IMR-90 (cell line): Measurements from ENCODE around the gene CLPTM1L. TPM values are rescaled to one million over a fixed set of nuclear protein-coding genes. Genes with fewer than 3 reads are reported as not detected.

Experiments
- ATAC-seq: fragments of 200-7000 bp; cut with Tn5 transposase; 2 replicates; pipeline ENCODE4 v1.9.1; 2020; ENCODE audit warnings: low read depth, mild to moderate bottlenecking, moderate library complexity
- BruUV-seq: library from RNA; stranded (reverse); fragments of 400-500 nt; replicated peaks from 2 replicates; lab custom pipeline; 2021; lab: Mats Ljungman, UMichigan
- CTCF ChIA-PET: fragments of 300-600 bp; formaldehyde crosslinking; extraction: SDS; loops from one replicate; lab custom pipeline; 2021; ENCODE audit warnings: antibody characterized with exemption; lab: Yijun Ruan, JAX
- POLR2A ChIA-PET: fragments of 300-600 bp; sonication (Branson Sonifier 250); formaldehyde crosslinking; loops from one replicate; lab custom pipeline; 2022; ENCODE audit warnings: antibody characterized with exemption; ENCODE audit not compliant: unreplicated experiment; lab: Charles Lee
- DNase-seq: peaks from one replicate; pipeline ENCODE4 v3.0.0; 2013
- H2AFZ ChIP-seq: replicated peaks from 2 replicates; pipeline ENCODE3; 2013; ENCODE audit warnings: low read length, mild to moderate bottlenecking; ENCODE audit not compliant: poor library complexity
- H2AK5ac ChIP-seq: 2 replicates; pipeline ENCODE4 v1.6.1; 2013; ENCODE audit warnings: low read depth, low read length, inconsistent platforms
- H2AK9ac ChIP-seq: replicated peaks from 2 replicates; pipeline ENCODE3; 2013; ENCODE audit warnings: mild to moderate bottlenecking, low read depth, low read length, moderate library complexity; ENCODE audit not compliant: poor library complexity
- H2BK120ac ChIP-seq: 2 replicates; pipeline ENCODE4 v1.6.1; 2013; ENCODE audit warnings: low read depth, low read length, inconsistent platforms
- H2BK15ac ChIP-seq: 3 replicates; pipeline ENCODE4 v1.6.1; 2013; ENCODE audit warnings: low read depth, low read length, inconsistent platforms
- H2BK20ac ChIP-seq: 2 replicates; pipeline ENCODE4 v1.6.1; 2013; ENCODE audit warnings: low read depth, mild to moderate bottlenecking, inconsistent platforms, low read length, moderate library complexity
- H2BK5ac ChIP-seq: 2 replicates; pipeline ENCODE4 v1.6.1; 2013; ENCODE audit warnings: mild to moderate bottlenecking, low read depth, low read length, inconsistent platforms; ENCODE audit not compliant: poor library complexity, severe bottlenecking
- H3K14ac ChIP-seq: replicated peaks from 2 replicates; pipeline ENCODE4 v1.6.1; 2013; ENCODE audit warnings: low read depth, low read length, inconsistent platforms
- H3K18ac ChIP-seq: 2 replicates; pipeline ENCODE4 v1.6.1; 2013; ENCODE audit warnings: low read depth, low read length, control low read depth
- H3K23ac ChIP-seq: 2 replicates; pipeline ENCODE4 v1.6.1; 2013; ENCODE audit warnings: low read depth, low read length, inconsistent platforms
- H3K27ac ChIP-seq: 2 replicates; pipeline ENCODE4 v1.5.1; 2013; ENCODE audit warnings: mild to moderate bottlenecking, control low read depth, low read length; ENCODE audit not compliant: insufficient read depth
- H3K27me3 ChIP-seq: 2 replicates; pipeline ENCODE4 v1.6.1; 2013; ENCODE audit warnings: low read length; ENCODE audit not compliant: control insufficient read depth, insufficient read depth
- H3K36me3 ChIP-seq: 2 replicates; pipeline ENCODE4 v1.6.1; 2013; ENCODE audit warnings: low read length, mixed read lengths; ENCODE audit not compliant: control insufficient read depth, insufficient read depth
- H3K4ac ChIP-seq: 2 replicates; pipeline ENCODE4 v1.6.1; 2013; ENCODE audit warnings: low read depth, low read length, inconsistent platforms
- H3K4me1 ChIP-seq: 2 replicates; pipeline ENCODE4 v1.6.1; 2013; ENCODE audit warnings: low read length, mixed read lengths; ENCODE audit not compliant: control insufficient read depth, insufficient read depth
- H3K4me2 ChIP-seq: 2 replicates; pipeline ENCODE4 v1.6.1; 2013; ENCODE audit warnings: low read depth, mild to moderate bottlenecking, control low read depth, low read length, moderate library complexity
- H3K4me3 ChIP-seq: 2 replicates; pipeline ENCODE4 v1.5.1; 2013; ENCODE audit warnings: low read depth, mild to moderate bottlenecking, control low read depth, low read length, moderate library complexity; ENCODE audit not compliant: insufficient read depth
- H3K56ac ChIP-seq: 2 replicates; pipeline ENCODE4 v1.6.1; 2013; ENCODE audit warnings: low read length, inconsistent platforms; ENCODE audit not compliant: insufficient read depth; ENCODE audit errors: extremely low read depth
- H3K79me1 ChIP-seq, 2 experiments: 2 replicates each; pipeline ENCODE4 v1.6.1; 2013; ENCODE audit warnings: low read length in 2 of 2, inconsistent platforms in 1 of 2, low read depth in 1 of 2
- H3K9ac ChIP-seq: 2 replicates; pipeline ENCODE4 v1.6.1; 2013; ENCODE audit warnings: low read depth, low read length, control low read depth
- H3K9me1 ChIP-seq: 2 replicates; pipeline ENCODE4 v1.6.1; 2013; ENCODE audit warnings: low read length, inconsistent platforms; ENCODE audit not compliant: insufficient read depth
- H3K9me3 ChIP-seq: 2 replicates; pipeline ENCODE4 v1.6.1; 2013; ENCODE audit warnings: low read length; ENCODE audit not compliant: control insufficient read depth, insufficient read depth
- H4K20me1 ChIP-seq: 2 replicates; pipeline ENCODE4 v1.6.1; 2013; ENCODE audit warnings: low read length, inconsistent platforms; ENCODE audit not compliant: insufficient read depth
- H4K5ac ChIP-seq: 2 replicates; pipeline ENCODE4 v1.6.1; 2013; ENCODE audit warnings: mild to moderate bottlenecking, low read depth, low read length, control low read depth
- H4K8ac ChIP-seq, 2 experiments: 2 replicates each; pipeline ENCODE4 v1.6.1; 2013; ENCODE audit warnings: low read depth in 2 of 2, low read length in 2 of 2, control low read depth in 1 of 2, inconsistent platforms in 1 of 2
- H4K91ac ChIP-seq: 2 replicates; pipeline ENCODE4 v1.6.1; 2013; ENCODE audit warnings: low read depth, low read length, inconsistent platforms; ENCODE audit not compliant: insufficient read depth
- BHLHE40 ChIP-seq: fragments of 150-350 bp; IDR thresholded peaks from 2 replicates; pipeline ENCODE4 v1.6.1; 2016; ENCODE audit warnings: mild to moderate bottlenecking, low read depth, low read length
- CEBPB ChIP-seq: IDR thresholded peaks from 2 replicates; pipeline ENCODE4 v1.6.1; 2012; ENCODE audit warnings: low read depth, low read length, improper control_type of control experiment
- CHD1 ChIP-seq: IDR thresholded peaks from 2 replicates; pipeline ENCODE4 v1.6.1; 2012; ENCODE audit warnings: low read depth, low read length, improper control_type of control experiment
- FOS ChIP-seq: fragments of 150-350 bp; IDR thresholded peaks from 2 replicates; pipeline ENCODE4 v1.6.1; 2016; ENCODE audit warnings: low read depth, low read length
- MAFK ChIP-seq: IDR thresholded peaks from 2 replicates; pipeline ENCODE4 v1.6.1; 2012; ENCODE audit warnings: low read depth, low read length, improper control_type of control experiment
- MAZ ChIP-seq: IDR thresholded peaks from 2 replicates; pipeline ENCODE4 v1.6.1; 2012; ENCODE audit warnings: low read depth, mild to moderate bottlenecking, low read length, improper control_type of control experiment, moderate library complexity, borderline replicate concordance
- MXI1 ChIP-seq: IDR thresholded peaks from 2 replicates; pipeline ENCODE4 v1.6.1; 2012; ENCODE audit warnings: low read depth, mild to moderate bottlenecking, low read length, moderate library complexity, borderline replicate concordance
- POLR2A ChIP-seq: IDR thresholded peaks from 2 replicates; pipeline ENCODE4 v1.6.1; 2012; ENCODE audit warnings: mild to moderate bottlenecking, low read depth, low read length
- RAD21 ChIP-seq: IDR thresholded peaks from 2 replicates; pipeline ENCODE4 v1.6.1; 2012; ENCODE audit warnings: low read length, improper control_type of control experiment
- RFX5 ChIP-seq: IDR thresholded peaks from 2 replicates; pipeline ENCODE4 v1.8.0; 2012; ENCODE audit warnings: low read depth, mild to moderate bottlenecking, low read length, moderate library complexity
- SMC3 ChIP-seq: fragments of 150-350 bp; IDR thresholded peaks from 2 replicates; pipeline ENCODE4 v1.6.1; 2016; ENCODE audit warnings: low read depth, mild to moderate bottlenecking, antibody characterized with exemption, low read length, moderate library complexity
- WGBS, 2 experiments: methylation state at CpG; one replicate each; pipeline versions ENCODE4 v1.1.5 to v1.1.7; 2013; ENCODE audit warnings: missing lambda C conversion rate in 2 of 2; ENCODE audit not compliant: insufficient read length in 1 of 2; ENCODE audit errors: extremely low coverage in 2 of 2; 5-methylcytosine and 5-hydroxymethylcytosine counted together
- dilution Hi-C: fragments of 300-500 bp; cut with HindIII; formaldehyde crosslinking; loops from one replicate; pipeline ENCODE4 v1.14.3; 2018; ENCODE audit warnings: low sequenced_read_pairs; ENCODE audit not compliant: unreplicated experiment
- in situ Hi-C: fragments of 300-500 bp; cut with MboI; formaldehyde crosslinking; loops from 3 replicates; pipeline ENCODE4 v1.14.3; 2019; ENCODE audit warnings: low sequenced_read_pairs, inconsistent platforms, mixed read lengths
- intact Hi-C: fragments of 100-400 bp; cut with micrococcal nuclease; formaldehyde crosslinking; loops from 2 replicates; pipeline ENCODE4 v1.10.0; 2022
- polyA plus RNA-seq, 3 experiments: library from polyadenylated mRNA; depleted of rRNA; stranded (reverse); fragments of >200 nt; gene quantifications; 2 replicates each; pipeline ENCODE4 v1.2.3, GENCODE V29; 2012; ENCODE audit warnings: low replicate concordance in 1 of 3
- total RNA-seq: library from RNA; depleted of rRNA; stranded (reverse); fragments of >200 nt; gene quantifications from 2 replicates; pipeline ENCODE4 v1.2.3, GENCODE V29; 2012
- TF ChIP-seq, protein P1 (sequence below): fragments of 150-350 bp; IDR thresholded peaks from 2 replicates; pipeline ENCODE4 v1.6.1; 2016; ENCODE audit warnings: low read depth, mild to moderate bottlenecking, low read length, moderate library complexity, borderline replicate concordance
- TF ChIP-seq, protein P2 (sequence below): fragments of 150-350 bp; IDR thresholded peaks from 2 replicates; pipeline ENCODE4 v1.6.1; 2017; ENCODE audit warnings: mild to moderate bottlenecking, antibody characterized with exemption, low read length, low read depth
- TF ChIP-seq, protein P3 (sequence below): conservative IDR thresholded peaks from 2 replicates; pipeline ENCODE4 v1.5.1; 2012; ENCODE audit warnings: mild to moderate bottlenecking, low read depth, low read length, improper control_type of control experiment

Gene CLPTM1L
- total and polyA plus RNA-seq, 2 of the 4 experiments (the other 2 are of a cell fraction): 114 to 137 TPM

DNA sequence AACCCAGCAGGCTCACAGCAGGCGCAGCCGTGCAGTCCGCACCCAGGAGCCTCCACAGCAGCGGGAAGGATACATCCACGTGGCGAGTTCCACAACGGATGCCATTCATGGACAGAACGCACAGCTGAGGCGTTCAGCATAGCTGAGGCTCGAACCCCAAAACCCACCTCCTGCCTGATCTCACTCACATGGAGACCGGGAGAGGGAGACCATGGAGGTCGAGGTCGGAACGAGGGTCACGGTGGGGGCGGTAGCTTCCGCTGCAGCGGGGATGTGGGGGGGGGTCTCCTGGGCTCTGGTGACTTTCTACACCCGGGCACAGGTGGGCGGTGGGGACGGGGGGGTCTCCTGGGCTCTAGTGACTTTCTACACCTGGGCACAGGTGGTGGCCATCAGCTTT lies 67.6 kb downstream of the CLPTM1L start:
- ChIA-PET CTCF (no interaction called here), POLR2A (no interaction called here)
- Histone ChIP-seq H3K4me1 (no peaks in the 10 kb centered on the region), H3K4me3 (no peak overlapping the region), H3K79me1 (no peaks in the 10 kb centered on the region), H4K91ac (no peak overlapping the region), H3K23ac (no peak overlapping the region), H3K4me2 (no peak overlapping the region), H4K20me1 (no peaks in the 10 kb centered on the region), H3K27me3 (no peaks in the 10 kb centered on the region), H3K4ac (no peak overlapping the region), H3K9me1 (no peaks in the 10 kb centered on the region), H4K5ac (no peak overlapping the region), H3K56ac (no peak overlapping the region), H2AK9ac (no peak overlapping the region), H2BK5ac (no peak overlapping the region), H3K14ac (no peak overlapping the region), H3K9me3 (peaks cover 25% of the 10 kb centered on the region), H4K8ac (no peak overlapping the region), H3K36me3 (no peaks in the 10 kb centered on the region), H2AFZ (no peak overlapping the region), H3K9ac (no peak overlapping the region), H3K27ac (no peak overlapping the region), H3K18ac (no peak overlapping the region), H2AK5ac (no peak overlapping the region), H2BK20ac (no peak overlapping the region), H2BK120ac (no peak overlapping the region), H2BK15ac (no peak overlapping the region)
- TF ChIP-seq BHLHE40 (no peak), FOS (no peak), MAZ (no peak), MAFK (no peak), RFX5 (no peak), POLR2A (no peak), MXI1 (no peak), CEBPB (no peak), RAD21 (no peak), CHD1 (no peak), SMC3 (no peak)
- TF ChIP-seq, protein P1, sequence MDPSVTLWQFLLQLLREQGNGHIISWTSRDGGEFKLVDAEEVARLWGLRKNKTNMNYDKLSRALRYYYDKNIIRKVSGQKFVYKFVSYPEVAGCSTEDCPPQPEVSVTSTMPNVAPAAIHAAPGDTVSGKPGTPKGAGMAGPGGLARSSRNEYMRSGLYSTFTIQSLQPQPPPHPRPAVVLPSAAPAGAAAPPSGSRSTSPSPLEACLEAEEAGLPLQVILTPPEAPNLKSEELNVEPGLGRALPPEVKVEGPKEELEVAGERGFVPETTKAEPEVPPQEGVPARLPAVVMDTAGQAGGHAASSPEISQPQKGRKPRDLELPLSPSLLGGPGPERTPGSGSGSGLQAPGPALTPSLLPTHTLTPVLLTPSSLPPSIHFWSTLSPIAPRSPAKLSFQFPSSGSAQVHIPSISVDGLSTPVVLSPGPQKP: no peak
- TF ChIP-seq, protein P2, sequence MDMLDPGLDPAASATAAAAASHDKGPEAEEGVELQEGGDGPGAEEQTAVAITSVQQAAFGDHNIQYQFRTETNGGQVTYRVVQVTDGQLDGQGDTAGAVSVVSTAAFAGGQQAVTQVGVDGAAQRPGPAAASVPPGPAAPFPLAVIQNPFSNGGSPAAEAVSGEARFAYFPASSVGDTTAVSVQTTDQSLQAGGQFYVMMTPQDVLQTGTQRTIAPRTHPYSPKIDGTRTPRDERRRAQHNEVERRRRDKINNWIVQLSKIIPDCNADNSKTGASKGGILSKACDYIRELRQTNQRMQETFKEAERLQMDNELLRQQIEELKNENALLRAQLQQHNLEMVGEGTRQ: no peak
- TF ChIP-seq, protein P3, sequence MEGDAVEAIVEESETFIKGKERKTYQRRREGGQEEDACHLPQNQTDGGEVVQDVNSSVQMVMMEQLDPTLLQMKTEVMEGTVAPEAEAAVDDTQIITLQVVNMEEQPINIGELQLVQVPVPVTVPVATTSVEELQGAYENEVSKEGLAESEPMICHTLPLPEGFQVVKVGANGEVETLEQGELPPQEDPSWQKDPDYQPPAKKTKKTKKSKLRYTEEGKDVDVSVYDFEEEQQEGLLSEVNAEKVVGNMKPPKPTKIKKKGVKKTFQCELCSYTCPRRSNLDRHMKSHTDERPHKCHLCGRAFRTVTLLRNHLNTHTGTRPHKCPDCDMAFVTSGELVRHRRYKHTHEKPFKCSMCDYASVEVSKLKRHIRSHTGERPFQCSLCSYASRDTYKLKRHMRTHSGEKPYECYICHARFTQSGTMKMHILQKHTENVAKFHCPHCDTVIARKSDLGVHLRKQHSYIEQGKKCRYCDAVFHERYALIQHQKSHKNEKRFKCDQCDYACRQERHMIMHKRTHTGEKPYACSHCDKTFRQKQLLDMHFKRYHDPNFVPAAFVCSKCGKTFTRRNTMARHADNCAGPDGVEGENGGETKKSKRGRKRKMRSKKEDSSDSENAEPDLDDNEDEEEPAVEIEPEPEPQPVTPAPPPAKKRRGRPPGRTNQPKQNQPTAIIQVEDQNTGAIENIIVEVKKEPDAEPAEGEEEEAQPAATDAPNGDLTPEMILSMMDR: no peak
- dilution Hi-C loops: no loop called here
- WGBS, 2 experiments: 95% methylated on average over 4 of the region's 21 CpGs; no CpG with 5 or more reads in 1 of the 2 experiments
- in situ Hi-C loops: no loop called here
- DNase-seq: no peak
- intact Hi-C loops: no loop called here
- BruUV-seq: no TSS peak
- no peak for ATAC-seq
